Spleen (tissue), 11 donors: ENCODE results near the gene LRRC7. TPM values are rescaled to one million over a fixed set of nuclear protein-coding genes. Genes with fewer than 3 reads are reported as not detected.

Source experiments
- DNase-seq: peaks from one replicate; pipeline ENCODE4 v3.0.0-alpha.2; 2020
- H3K27ac ChIP-seq, 8 donors: fragments of 200-600 bp; sonication (generic) in 7 of 8; 1 replicate in 4 of 8; 2 replicates in 4 of 8; pipeline versions ENCODE4 v1.5.0 to v1.8.0; 2016 to 2021; ENCODE audit warnings: inconsistent platforms in 4 of 8, mild to moderate bottlenecking in 4 of 8, moderate library complexity in 1 of 8
- H3K27me3 ChIP-seq, 7 donors: fragments of 200-600 bp; sonication (generic) in 6 of 7; replicated peaks in 1 of 7; 1 replicate in 4 of 7; 2 replicates in 3 of 7; pipeline versions ENCODE4 v1.5.0 to v1.8.0; 2016 to 2021; ENCODE audit warnings: inconsistent platforms in 3 of 7, mild to moderate bottlenecking in 1 of 7
- H3K36me3 ChIP-seq, 6 donors: fragments of 200-600 bp; sonication (generic) in 5 of 6; 1 replicate in 4 of 6; 2 replicates in 2 of 6; pipeline versions ENCODE4 v1.5.0 to v1.8.0; 2016 to 2021; ENCODE audit warnings: inconsistent platforms in 2 of 6
- H3K4me1 ChIP-seq, 6 donors: fragments of 200-600 bp; sonication (generic) in 5 of 6; 1 replicate in 3 of 6; 2 replicates in 3 of 6; pipeline versions ENCODE4 v1.5.0 to v1.8.0; 2016 to 2021; ENCODE audit warnings: inconsistent platforms in 3 of 6
- H3K4me3 ChIP-seq, 8 donors: fragments of 200-600 bp; sonication (generic) in 7 of 8; 1 replicate in 4 of 8; 2 replicates in 4 of 8; pipeline versions ENCODE4 v1.5.0 to v1.8.0; 2016 to 2021; ENCODE audit warnings: inconsistent platforms in 4 of 8, mild to moderate bottlenecking in 4 of 8, moderate library complexity in 2 of 8
- H3K9me3 ChIP-seq, 8 donors: fragments of 200-600 bp; sonication (generic) in 7 of 8; 1 replicate in 4 of 8; 2 replicates in 4 of 8; pipeline versions ENCODE4 v1.5.0 to v1.8.0; 2016 to 2021; ENCODE audit warnings: inconsistent platforms in 4 of 8
- CTCF ChIP-seq, 11 experiments: fragments of 200-600 bp in 7 of 11; fragments of 450-650 bp in 4 of 11; sonication (generic) in 4 of 11; IDR thresholded peaks in 8 of 11; conservative IDR thresholded peaks in 3 of 11; 1 replicate in 7 of 11; 2 replicates in 4 of 11; pipeline versions ENCODE4 v1.4.0 to v1.8.0; 2016 to 2021; ENCODE audit warnings: antibody characterized with exemption in 11 of 11, inconsistent platforms in 4 of 11, mild to moderate bottlenecking in 1 of 11
- POLR2A ChIP-seq, 3 donors: fragments of 450-650 bp; IDR thresholded peaks; one replicate each; pipeline ENCODE4 v1.5.1; 2017; ENCODE audit warnings: antibody characterized with exemption in 3 of 3, mild to moderate bottlenecking in 1 of 3
- POLR2AphosphoS5 ChIP-seq, 3 donors: sonication (generic); formaldehyde crosslinking; IDR thresholded peaks; one replicate each; pipeline ENCODE4 v1.5.1; 2017; ENCODE audit warnings: antibody characterized with exemption in 3 of 3
- WGBS, 5 donors: extraction: QIAGEN DNeasy Blood & Tissue Kit in 3 of 5; methylation state at CpG; one replicate each; pipeline versions ENCODE4 v1.1.5 to v1.1.7; 2013 to 2018; 5-methylcytosine and 5-hydroxymethylcytosine counted together
- intact Hi-C: fragments of 100-400 bp; cut with DNase I; formaldehyde crosslinking; loops from one replicate; pipeline ENCODE4 v1.15.0; 2023; ENCODE audit warnings: low total_unique reads
- polyA plus RNA-seq, 3 donors: library from polyadenylated mRNA; stranded (reverse); fragments of 200-250 nt; gene quantifications; one replicate each; pipeline ENCODE4 v1.2.1, GENCODE V29; 2013
- total RNA-seq, 7 donors: library from RNA; depleted of rRNA in 3 of 7; stranded (reverse); fragments of >200 nt in 3 of 7; fragmentation: NEBNext Ultra II Directional in 4 of 7; extraction: Animal tissue kit (Norgen Biotek cat#: 25700) in 4 of 7; gene quantifications; one replicate each; pipeline versions ENCODE4 v1.1.0 to v1.2.1, GENCODE V29; 2016 to 2021
- donor health status: healthy with polysubstance abuse.
- donor health status: DM: no; HTN: no; CAD: no; lungs with moderate emphysema.
- donor health status: DM: no; HTN: no; CAD: no.
- donor health status: Bipolar disorder and iron deficiency.
- donor health status: healthy.
- donor health status: DM: no; HTN: no; CAD: no.
- donor health status: DM: yes; HTN: yes; CAD: no.

Gene LRRC7
- total and polyA plus RNA-seq, 10 donors: 0.02 to 0.63 (median 0.13) TPM; not detected in 4

GRCh38 chr1:69824932-69825331 is 257.2 kb downstream of the LRRC7 start:
- Histone ChIP-seq H3K9me3 (peaks cover 0 to 10% (median 3%) of the 10 kb centered on the region in 8 donors), H3K4me1 (no peaks in the 10 kb centered on the region), H3K36me3 (no peaks in the 10 kb centered on the region), H3K27ac (no peak overlapping the region), H3K27me3 (no peaks in the 10 kb centered on the region), H3K4me3 (no peak overlapping the region)
- TF ChIP-seq CTCF (IDR thresholded peaks at IDR 0.05 in 8 of 11, conservative IDR thresholded peaks at IDR 0.05 in 3 of 11) (no peak), POLR2AphosphoS5 (IDR thresholded peaks at IDR 0.05) (no peak), POLR2A (IDR thresholded peaks at IDR 0.05) (no peak)
- no peak for DNase-seq
- intact Hi-C loops: no loop called here

- Histone ChIP-seq H3K9me3 (no peaks in the 10 kb centered on the region), H3K4me1 (no peaks in the 10 kb centered on the region), H3K4me3 (no peak overlapping the region), H3K27me3 (no peaks in the 10 kb centered on the region), H3K27ac (no peak overlapping the region), H3K36me3 (no peaks in the 10 kb centered on the region)
- no peak for DNase-seq
- 75 to 96% (median 86%) methylated on average over 2 of the region's 2 CpGs for WGBS, 5 donors
- intact Hi-C loops: no loop called here
- TF ChIP-seq CTCF (IDR thresholded peaks at IDR 0.05 in 8 of 11, conservative IDR thresholded peaks at IDR 0.05 in 3 of 11) (no peak), POLR2AphosphoS5 (IDR thresholded peaks at IDR 0.05) (no peak), POLR2A (IDR thresholded peaks at IDR 0.05) (no peak)
Measured at GRCh38 chr1:69827732-69828131, 260.0 kb downstream of the LRRC7 start.

- TF ChIP-seq CTCF (IDR thresholded peaks at IDR 0.05 in 8 of 11, conservative IDR thresholded peaks at IDR 0.05 in 3 of 11): no peak
- TF ChIP-seq POLR2AphosphoS5 (IDR thresholded peaks at IDR 0.05): no peak
- no peak for TF ChIP-seq POLR2A (IDR thresholded peaks at IDR 0.05)
- intact Hi-C loops: no loop called here
- no peaks in the 10 kb centered on the region for H3K36me3 ChIP-seq
- 76 to 88% (median 84%) methylated on average over 3 of the region's 3 CpGs for WGBS, 5 donors
- no peaks in the 10 kb centered on the region for H3K9me3 ChIP-seq
- no peaks in the 10 kb centered on the region for H3K4me1 ChIP-seq
- H3K27me3 ChIP-seq: no peaks in the 10 kb centered on the region
- H3K4me3 ChIP-seq: no peak overlapping the region
- H3K27ac ChIP-seq: no peak overlapping the region
- DNase-seq: no peak
Measured at GRCh38 chr1:69833536-69833935, 265.8 kb downstream of the LRRC7 start.

- no peak for DNase-seq
- no peak overlapping the region for H3K4me3 ChIP-seq
- H3K27me3 ChIP-seq: no peaks in the 10 kb centered on the region
- no peaks in the 10 kb centered on the region for H3K4me1 ChIP-seq
- no peaks in the 10 kb centered on the region for H3K9me3 ChIP-seq
- no peak for TF ChIP-seq CTCF (IDR thresholded peaks at IDR 0.05 in 8 of 11, conservative IDR thresholded peaks at IDR 0.05 in 3 of 11)
- no peak for TF ChIP-seq POLR2AphosphoS5 (IDR thresholded peaks at IDR 0.05)
- no peak for TF ChIP-seq POLR2A (IDR thresholded peaks at IDR 0.05)
- intact Hi-C loops: no loop called here
- H3K36me3 ChIP-seq: no peaks in the 10 kb centered on the region
- no peak overlapping the region for H3K27ac ChIP-seq
- WGBS, 5 donors: 61 to 72% (median 63%) methylated on average over 2 of the region's 2 CpGs
Measured at GRCh38 chr1:69834336-69834735, 266.6 kb downstream of the LRRC7 start.
